GM12864 (cell line): ENCODE measurements around the gene SLC25A45.

Source experiments
- DNase-seq: peaks from one replicate; pipeline ENCODE4 v3.0.0-alpha.2; 2011; ENCODE audit warnings: low read depth
- H3K4me3 ChIP-seq: 2 replicates; pipeline ENCODE4 v1.5.1; 2011; ENCODE audit warnings: mild to moderate bottlenecking, low read depth, low read length, control low read depth
- TF ChIP-seq, protein P1 (sequence below): IDR thresholded peaks from 2 replicates; pipeline ENCODE4 v1.5.1; 2011; ENCODE audit warnings: low read depth, mild to moderate bottlenecking, moderate library complexity, low read length, control low read depth, inconsistent platforms; ENCODE audit errors: missing control alignments

SLC25A45 gene

GRCh38 chr11:65363770-65364169 lies 18.7 kb downstream of the SLC25A45 start:
- TF ChIP-seq, protein P1, sequence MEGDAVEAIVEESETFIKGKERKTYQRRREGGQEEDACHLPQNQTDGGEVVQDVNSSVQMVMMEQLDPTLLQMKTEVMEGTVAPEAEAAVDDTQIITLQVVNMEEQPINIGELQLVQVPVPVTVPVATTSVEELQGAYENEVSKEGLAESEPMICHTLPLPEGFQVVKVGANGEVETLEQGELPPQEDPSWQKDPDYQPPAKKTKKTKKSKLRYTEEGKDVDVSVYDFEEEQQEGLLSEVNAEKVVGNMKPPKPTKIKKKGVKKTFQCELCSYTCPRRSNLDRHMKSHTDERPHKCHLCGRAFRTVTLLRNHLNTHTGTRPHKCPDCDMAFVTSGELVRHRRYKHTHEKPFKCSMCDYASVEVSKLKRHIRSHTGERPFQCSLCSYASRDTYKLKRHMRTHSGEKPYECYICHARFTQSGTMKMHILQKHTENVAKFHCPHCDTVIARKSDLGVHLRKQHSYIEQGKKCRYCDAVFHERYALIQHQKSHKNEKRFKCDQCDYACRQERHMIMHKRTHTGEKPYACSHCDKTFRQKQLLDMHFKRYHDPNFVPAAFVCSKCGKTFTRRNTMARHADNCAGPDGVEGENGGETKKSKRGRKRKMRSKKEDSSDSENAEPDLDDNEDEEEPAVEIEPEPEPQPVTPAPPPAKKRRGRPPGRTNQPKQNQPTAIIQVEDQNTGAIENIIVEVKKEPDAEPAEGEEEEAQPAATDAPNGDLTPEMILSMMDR = no peak
- no peak for DNase-seq

DNA sequence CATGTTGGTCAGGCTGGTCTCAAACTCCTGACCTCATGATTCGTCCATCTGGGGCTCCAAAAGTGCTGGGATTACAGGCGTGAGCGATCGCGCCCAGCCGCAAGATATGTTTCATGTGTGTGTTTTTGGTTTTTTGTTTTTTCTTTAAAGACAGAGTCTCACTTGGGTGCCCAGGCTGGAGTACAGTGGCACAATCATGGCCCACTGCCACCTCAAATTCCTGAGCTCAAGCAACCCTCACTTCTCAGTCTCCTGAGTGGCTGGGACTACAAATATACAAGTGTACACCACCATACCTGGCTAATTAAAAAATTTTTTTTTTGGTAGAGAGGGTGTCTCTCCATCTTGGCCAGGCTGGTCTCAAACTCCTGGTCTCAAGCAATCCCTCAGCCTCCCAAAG lies 19.5 kb downstream of the SLC25A45 start:
- DNase-seq = no peak
- TF ChIP-seq, protein P1 = no peak
- no peak overlapping the region for H3K4me3 ChIP-seq

More at GRCh38 chr11:65363770-65364169, 18.7 kb downstream of the SLC25A45 start:
- no peak overlapping the region for H3K4me3 ChIP-seq

GRCh38 chr11:65362320-65362931 lies 20.0 kb downstream of the SLC25A45 start:
- TF ChIP-seq, protein P1 = no peak
- no peak overlapping the region for H3K4me3 ChIP-seq
- no peak for DNase-seq

DNA sequence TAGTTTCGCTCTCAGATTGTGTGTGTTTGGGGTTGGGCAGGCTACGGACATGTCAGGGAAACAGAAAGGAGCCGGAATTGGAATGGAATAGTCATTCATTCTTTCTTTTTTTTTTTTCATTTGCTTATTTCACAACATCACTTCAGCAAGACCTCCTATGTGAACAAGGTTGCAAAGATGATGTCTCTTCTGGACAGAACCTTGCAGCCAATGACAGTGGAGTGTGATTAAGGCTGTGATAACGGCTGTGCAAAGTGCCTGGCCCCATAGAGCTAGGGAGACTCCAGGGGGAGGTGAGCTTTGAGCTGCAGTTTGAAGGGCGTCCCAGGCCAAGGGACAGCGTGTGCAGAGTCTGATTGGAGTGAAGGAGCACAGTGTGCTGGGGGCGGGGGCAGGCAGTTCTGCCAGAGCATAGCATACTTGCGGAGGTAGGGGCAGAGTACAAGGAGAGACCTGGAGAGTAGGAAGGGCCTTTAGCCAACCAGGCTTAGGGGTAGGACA lies 24.5 kb downstream of the SLC25A45 start:
- no peak overlapping the region for H3K4me3 ChIP-seq
- no peak for DNase-seq
- TF ChIP-seq, protein P1 = no peak

DNA sequence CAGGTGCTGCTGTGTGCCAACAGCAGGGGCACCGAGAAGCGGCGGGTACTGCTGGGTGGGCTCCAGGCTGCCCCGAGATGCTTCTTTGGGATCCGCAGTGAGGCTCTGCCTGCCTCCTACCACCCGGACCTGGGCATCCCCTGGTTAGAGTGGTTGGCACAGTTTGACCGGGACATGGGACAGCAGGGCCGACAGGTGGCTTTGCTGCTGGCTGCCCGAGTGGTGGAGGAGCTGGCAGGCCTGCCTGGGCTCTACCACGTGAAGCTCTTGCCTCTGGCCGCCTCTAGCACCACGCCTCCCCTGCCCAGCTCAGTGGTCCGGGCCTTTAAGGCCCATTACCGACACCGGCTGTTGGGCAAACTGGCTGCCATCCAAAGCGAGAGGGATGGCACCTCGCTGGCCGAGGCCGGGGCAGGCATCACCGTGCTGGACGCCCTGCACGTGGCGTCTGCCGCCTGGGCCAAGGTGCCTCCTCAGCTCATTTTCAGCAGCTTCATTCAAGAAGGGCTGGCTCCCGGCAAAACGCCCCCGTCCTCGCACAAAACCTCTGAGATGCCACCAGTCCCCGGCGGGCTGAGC lies 26.0 kb downstream of the SLC25A45 start:
- no peak overlapping the region for H3K4me3 ChIP-seq
- DNase-seq = no peak

GRCh38 chr11:65355776-65356393 lies 26.6 kb downstream of the SLC25A45 start:
- no peak for DNase-seq
- no peak overlapping the region for H3K4me3 ChIP-seq
- TF ChIP-seq, protein P1 = no peak

More for the DNA sequence above, 26.0 kb downstream of the SLC25A45 start:
- TF ChIP-seq, protein P1 = no peak
